Measurements from ENCODE around the gene DNER.
"Not testable (repeated sequence)": the region's sequence is repeated elsewhere in the genome, so short reads cannot be mapped to it uniquely, and the experiment has no call there.

Gene DNER

GRCh38 chr2:229340086-229340760 is 374.1 kb downstream of the DNER start:
- in situ Hi-C loops (cut with HindIII; ENCODE audit: low sequenced_read_pairs), result loop anchor here (5.0 kb wide), 1 partner anchor 52 kb away; no protein-coding TSS in a partner anchor
- no peak for TF ChIP-seq CTCF (IDR thresholded peaks at IDR 0.05; ENCODE audit: low read depth, low read length, missing control alignments)
- DNase-seq (ENCODE audit: low read depth), result peak; percentile 26
- no peak overlapping the region for H3K4me3 ChIP-seq (ENCODE audit: low read depth, low read length)

- DNase-seq (ENCODE audit: low read depth), result no peak
- no peak overlapping the region for H3K4me3 ChIP-seq (ENCODE audit: low read depth, low read length)
- TF ChIP-seq CTCF (IDR thresholded peaks at IDR 0.05; ENCODE audit: low read depth, low read length, missing control alignments), result no peak
- in situ Hi-C loops (cut with HindIII; ENCODE audit: low sequenced_read_pairs), result loop anchor here (5.0 kb wide), 1 partner anchor 53 kb away; no protein-coding TSS in a partner anchor
Observed at GRCh38 chr2:229339618-229340017, 374.7 kb downstream of the DNER start.

- H3K4me3 ChIP-seq (ENCODE audit: low read depth, low read length); in situ Hi-C loops (cut with HindIII; ENCODE audit: low sequenced_read_pairs); DNase-seq (ENCODE audit: low read depth): not testable (repeated sequence)
Observed at GRCh38 chr2:229339171-229339570, 375.2 kb downstream of the DNER start.

GRCh38 chr2:229335877-229336346 is 378.4 kb downstream of the DNER start:
- in situ Hi-C loops (cut with HindIII; ENCODE audit: low sequenced_read_pairs), result no loop called here
- DNase-seq (ENCODE audit: low read depth), result no peak
- no peak overlapping the region for H3K4me3 ChIP-seq (ENCODE audit: low read depth, low read length)
- TF ChIP-seq CTCF (IDR thresholded peaks at IDR 0.05; ENCODE audit: low read depth, low read length, missing control alignments), result no peak

GRCh38 chr2:229335330-229335729 is 379.0 kb downstream of the DNER start:
- no peak for DNase-seq (ENCODE audit: low read depth)
- in situ Hi-C loops (cut with HindIII; ENCODE audit: low sequenced_read_pairs), result no loop called here
- no peak for TF ChIP-seq CTCF (IDR thresholded peaks at IDR 0.05; ENCODE audit: low read depth, low read length, missing control alignments)
- no peak overlapping the region for H3K4me3 ChIP-seq (ENCODE audit: low read depth, low read length)

- H3K4me3 ChIP-seq (ENCODE audit: low read depth, low read length), result no peak overlapping the region
- no peak for DNase-seq (ENCODE audit: low read depth)
- in situ Hi-C loops (cut with HindIII; ENCODE audit: low sequenced_read_pairs), result no loop called here
- TF ChIP-seq CTCF (IDR thresholded peaks at IDR 0.05; ENCODE audit: low read depth, low read length, missing control alignments), result no peak
Observed at GRCh38 chr2:229330952-229331351, 383.4 kb downstream of the DNER start.

- H3K4me3 ChIP-seq (ENCODE audit: low read depth, low read length), result no peak overlapping the region
- in situ Hi-C loops (cut with HindIII; ENCODE audit: low sequenced_read_pairs), result no loop called here
- no peak for TF ChIP-seq CTCF (IDR thresholded peaks at IDR 0.05; ENCODE audit: low read depth, low read length, missing control alignments)
- DNase-seq (ENCODE audit: low read depth), result no peak
Observed at GRCh38 chr2:229319558-229319957, 394.8 kb downstream of the DNER start.

Measured in astrocyte of the cerebellum (primary cell).